GM23248 (cell line): ENCODE results near the gene SEMA4D.

Source experiments
- EZH2 ChIP-seq: fragments of 200-600 bp; sonication (generic); IDR thresholded peaks from 2 replicates; pipeline ENCODE4 v1.6.1; 2018; ENCODE audit warnings: antibody characterized with exemption, mild to moderate bottlenecking; ENCODE audit not compliant: insufficient read depth, poor library complexity, severe bottlenecking
- EZH2phosphoT487 ChIP-seq: fragments of 200-600 bp; sonication (generic); IDR thresholded peaks from 2 replicates; pipeline ENCODE4 v1.6.1; 2018; ENCODE audit warnings: antibody characterized with exemption, moderate library complexity, mild to moderate bottlenecking, low read depth; ENCODE audit not compliant: insufficient read depth

GRCh38 chr9:89411759-89412158 lies 86.2 kb downstream of the SEMA4D start:
- TF ChIP-seq EZH2 (no peak), EZH2phosphoT487 (no peak)
